ENCODE results near the gene WWC2.

The WWC2 gene

DNA sequence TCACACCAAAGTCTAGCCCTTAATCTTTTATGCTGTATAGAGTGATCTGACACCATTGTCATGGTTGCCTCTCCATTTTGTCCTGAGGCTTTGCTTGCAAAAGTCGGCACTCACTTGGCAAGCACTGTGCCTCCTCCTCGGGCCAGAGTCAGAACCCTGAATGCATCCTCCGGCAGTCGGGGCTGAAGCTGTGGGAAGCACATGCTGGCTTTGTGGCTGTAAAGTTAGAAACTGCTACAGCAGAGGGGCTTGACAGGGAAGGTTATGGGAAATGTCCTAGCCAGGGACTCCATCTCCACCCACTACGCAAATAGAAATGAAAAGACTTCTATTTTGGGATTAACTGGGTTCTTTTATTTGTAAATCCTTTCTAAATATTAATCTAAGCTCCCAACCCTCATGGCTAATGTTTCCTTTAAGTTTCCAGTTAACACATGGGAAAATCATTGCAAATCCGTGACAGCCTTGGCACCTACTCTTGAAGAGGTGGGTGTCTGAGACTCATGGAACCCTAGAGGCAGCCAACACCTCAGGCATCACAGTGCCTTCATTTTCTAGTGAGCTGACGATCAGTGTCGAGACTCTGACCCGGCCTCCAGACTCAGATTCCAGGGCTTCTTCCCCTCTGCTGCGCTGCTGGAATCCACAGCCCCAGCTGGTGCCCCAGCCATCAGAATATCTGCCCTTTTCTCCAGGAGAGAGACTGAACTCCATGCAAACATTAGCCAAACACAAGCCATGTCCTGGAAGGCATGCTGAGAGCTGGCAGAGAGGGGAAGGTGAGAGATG is 231.1 kb downstream of the WWC2 start:
- no peak for DNase-seq (ENCODE audit: low read depth in 2 of 2)

DNA sequence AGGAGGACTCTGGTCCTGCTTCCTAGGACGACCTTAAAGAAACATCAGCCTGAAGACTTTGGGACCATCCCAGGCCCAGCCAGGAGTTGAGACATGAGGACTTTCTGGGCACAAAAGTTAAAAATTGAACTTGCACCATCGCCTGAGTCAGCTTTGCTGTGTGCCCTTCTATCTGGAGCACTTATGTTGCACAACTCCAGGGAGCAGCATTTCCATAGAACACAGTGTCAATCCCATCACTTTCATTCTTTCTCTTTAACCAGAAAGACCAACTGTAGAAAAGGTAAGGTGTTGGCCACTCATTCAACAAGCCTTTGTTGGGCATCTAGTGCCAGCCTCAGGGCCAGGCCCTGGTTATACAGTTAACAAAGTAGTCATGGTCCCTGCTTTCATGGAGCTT is 231.8 kb downstream of the WWC2 start:
- DNase-seq (ENCODE audit: low read depth in 2 of 2), result no peak

DNA sequence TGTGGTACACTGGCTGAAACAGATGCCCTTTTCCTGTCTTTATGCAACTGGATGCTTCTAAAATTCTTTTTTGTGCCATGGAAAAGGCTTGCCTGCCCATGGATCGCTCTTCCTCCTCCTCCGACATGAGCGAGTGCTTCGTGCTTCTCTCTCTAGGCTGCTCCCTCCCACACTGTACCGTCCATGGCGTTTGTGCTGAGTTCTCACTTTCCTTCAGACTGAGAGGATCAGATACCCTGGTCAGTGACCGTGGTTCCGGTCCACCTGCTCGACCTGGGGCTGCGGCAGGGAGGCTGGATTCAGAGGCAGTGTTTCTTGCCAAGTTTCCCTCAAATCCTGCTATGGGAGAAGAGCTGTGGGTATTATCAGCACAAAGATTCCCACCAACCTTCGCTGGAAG is 233.4 kb downstream of the WWC2 start:
- no peak for DNase-seq (ENCODE audit: low read depth in 2 of 2)

DNA sequence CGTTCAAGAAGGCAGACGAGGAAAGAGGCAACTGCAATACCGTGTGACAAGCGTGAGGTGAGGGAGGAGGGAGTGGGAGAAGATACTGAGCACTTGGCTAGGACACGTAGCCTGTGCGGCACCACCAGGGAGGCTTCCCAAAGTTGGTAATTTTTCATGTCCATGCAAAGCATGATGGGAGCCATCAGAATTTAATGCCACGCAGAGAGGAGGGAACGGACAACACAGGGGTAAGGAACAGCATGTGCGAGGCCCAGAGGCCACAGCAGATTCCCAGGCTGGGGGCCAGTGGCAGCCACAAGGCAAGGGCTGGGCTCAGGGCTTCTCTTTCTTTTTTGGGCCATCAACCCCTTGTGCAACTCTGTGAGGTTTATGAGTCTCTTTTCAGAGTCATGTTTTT is 234.1 kb downstream of the WWC2 start:
- no peak for DNase-seq (ENCODE audit: low read depth in 2 of 2)

DNA sequence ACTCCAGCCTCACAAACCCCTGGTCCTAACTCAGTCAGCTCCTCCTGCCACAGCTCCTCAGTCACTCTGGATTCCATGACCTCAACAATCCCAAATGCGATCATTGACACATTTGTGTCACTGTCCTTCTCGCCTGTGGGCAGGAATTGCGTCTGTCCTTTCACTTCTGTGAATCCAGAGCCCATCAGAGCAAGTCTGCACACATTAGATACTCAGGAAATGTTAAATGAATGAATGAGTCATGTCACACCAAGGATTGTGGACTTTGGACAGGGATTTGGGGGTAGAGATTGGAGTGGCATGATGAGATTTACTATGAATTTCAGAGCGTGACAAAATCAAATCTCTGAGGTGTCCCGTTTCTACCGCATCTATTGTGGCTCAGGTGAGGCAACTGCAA is 234.9 kb downstream of the WWC2 start:
- DNase-seq (ENCODE audit: low read depth in 2 of 2), result no peak

DNA sequence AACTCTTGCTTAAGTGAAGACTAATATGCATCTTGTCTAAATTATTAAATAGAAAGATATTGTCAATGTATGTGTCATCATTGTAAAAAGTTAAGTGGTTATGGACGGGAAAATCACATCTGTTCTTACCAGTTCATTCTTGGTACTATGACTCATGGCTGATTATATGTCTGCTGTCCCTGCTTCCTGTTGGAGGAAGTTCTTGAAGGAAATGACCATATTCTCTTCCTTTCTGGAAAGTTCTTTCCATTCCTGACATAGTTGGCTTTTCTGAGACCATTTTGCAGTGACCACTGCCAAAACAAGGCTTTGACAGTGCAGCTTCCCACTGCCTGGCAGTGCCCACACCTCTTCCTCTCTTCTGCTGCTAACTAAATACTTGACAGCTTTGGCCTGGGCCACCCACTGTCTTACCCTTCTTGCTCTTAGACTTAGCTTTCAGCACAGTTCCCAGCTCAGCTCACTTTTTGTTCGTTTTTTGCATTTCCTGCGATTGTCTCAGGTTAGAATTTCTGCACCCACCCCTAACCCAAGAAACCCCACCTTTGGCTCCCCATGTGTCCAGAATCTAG is 236.4 kb downstream of the WWC2 start:
- no peak for DNase-seq (ENCODE audit: low read depth in 2 of 2)

DNA sequence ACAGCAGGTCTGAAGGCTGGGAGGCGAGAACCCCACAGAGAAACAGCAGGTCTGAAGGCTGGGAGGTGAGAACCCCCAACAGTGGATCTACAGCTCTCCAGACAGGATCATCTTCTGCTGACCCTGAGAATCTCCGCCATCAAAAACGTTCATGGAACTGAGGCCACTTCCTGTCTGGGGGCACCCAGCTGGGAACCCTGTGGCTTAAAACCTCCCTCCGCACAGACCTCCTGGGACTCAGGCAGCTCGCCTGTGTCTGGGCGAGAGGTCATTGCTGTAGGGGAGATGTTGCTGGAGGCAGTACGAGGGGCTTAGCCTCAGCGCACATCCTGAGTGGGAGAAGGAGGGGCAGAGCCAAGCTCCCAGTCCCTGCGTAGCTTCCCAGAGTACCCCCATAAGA is 238.3 kb downstream of the WWC2 start:
- no peak for DNase-seq (ENCODE audit: low read depth in 2 of 2)

DNA sequence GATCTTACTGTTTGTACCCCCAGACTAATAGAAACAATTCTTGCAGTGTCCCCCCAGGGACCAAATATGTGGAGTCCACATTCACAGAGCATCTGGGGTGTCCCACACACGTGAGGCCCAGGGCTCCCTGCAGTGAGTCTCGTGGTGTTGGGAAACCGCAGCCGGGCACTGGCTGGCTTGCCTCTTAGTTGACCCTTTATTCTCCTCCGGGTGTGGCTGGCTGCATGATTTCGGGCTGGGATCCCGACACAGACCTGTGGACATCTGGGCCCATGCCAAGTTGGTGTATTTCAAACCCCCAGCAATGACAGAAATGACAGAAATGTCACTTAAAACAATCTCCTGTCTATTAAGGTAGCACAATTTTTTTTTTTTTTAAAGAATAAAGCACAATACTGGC is 238.8 kb downstream of the WWC2 start:
- no peak for DNase-seq (ENCODE audit: low read depth in 2 of 2)

DNA sequence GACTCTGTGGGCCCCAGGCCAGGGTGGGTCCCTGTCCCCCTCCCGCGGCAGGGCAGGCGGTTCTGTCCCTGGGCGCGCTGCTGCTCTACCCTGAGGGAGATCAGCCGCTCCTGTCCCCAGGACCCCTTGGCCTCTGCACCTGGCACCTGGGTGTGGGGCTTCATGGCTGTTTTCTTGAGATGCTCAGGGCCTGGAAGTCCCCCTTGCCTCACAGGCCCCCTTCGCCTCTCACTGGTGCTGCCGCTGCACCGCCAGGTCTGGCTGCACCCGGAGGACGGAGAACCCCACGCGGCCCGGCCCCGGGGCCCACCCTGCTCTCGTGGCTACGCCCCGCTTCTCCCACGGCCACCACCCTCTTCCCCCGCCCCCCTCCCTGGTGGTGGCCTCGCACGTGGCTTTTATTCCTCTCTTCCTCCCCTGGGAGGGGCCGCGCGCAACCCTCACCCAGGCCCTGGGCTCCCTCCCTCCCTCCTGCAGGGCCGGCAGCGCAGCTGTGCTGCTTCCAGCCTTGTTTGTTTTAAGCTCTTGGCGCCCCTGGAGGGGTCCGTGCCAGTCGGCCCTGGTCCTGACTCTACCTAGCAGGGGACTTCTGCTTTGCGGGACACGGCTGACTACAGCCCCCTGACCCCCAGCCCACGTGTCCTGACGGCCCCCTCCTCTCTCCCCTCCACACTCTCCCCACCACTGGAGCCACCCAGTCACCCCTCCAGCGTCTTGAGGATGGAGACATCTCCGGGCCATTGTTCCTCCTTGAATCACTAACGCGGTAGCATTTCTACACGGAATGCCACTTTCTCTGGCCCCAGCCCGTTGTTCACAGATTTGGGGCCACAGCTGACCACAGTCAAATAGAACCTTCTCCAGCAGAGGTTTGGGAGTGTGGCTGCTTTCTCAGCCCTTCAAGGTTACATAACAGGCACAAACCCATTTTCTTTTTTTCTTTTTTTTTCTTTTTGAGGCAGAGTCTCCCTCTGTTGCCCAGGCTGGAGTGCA is 243.8 kb downstream of the WWC2 start:
- no peak for DNase-seq (ENCODE audit: low read depth in 2 of 2)

DNA sequence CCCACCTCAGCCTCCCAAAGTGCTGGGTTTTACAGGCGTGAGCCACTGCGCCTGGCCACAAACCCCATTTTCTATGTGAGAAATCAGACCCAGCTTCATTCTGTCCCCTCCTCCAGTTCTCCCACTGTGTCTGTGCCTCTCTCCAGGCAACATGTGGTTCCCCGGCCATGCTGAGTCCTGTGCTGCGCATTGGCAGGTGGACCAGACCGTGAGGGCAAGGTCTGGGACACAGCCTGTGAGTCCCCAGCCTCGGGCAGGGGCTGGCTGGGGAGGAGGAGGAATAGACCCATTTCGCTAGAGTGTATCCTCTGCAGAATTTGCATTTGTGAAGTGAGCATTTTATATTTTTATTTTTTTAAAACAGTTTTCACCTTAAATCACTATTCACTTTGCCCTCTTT is 244.7 kb downstream of the WWC2 start:
- no peak for DNase-seq (ENCODE audit: low read depth in 2 of 2)

DNA sequence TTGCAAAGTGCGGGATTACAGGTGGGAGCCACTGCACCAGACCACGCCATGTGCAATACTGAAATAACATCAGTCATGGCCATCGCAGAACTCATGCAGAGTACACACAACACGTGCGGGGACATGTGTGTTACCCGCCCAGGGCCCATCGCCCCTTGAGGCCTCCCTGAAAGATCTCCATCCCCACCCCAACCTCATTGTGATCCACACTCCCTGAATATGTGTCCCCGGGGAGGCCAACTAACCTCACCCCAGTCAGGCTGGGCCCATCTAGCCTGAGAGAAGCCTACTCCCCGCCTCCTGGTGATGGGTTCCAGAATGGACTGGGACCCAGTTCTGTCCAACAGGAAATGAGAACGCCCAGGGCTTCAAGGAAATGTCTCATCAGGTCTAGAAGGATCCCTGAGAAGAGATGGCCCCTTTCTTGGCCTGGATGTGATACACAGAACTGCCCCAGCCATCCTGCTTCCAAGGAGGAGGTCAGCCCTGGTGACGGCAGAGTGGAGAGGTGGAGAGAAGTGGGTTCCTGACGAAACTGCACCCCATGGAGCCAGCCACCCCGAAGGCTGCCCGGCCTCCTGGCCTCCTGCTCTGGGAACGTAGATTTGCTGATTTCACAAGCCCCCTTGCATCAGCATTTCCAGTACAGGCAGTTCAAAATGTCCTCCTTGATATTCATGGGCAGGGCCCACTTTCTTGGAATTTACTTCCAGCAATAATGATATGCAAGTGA is 245.6 kb downstream of the WWC2 start:
- DNase-seq (ENCODE audit: low read depth in 2 of 2), result no peak

DNA sequence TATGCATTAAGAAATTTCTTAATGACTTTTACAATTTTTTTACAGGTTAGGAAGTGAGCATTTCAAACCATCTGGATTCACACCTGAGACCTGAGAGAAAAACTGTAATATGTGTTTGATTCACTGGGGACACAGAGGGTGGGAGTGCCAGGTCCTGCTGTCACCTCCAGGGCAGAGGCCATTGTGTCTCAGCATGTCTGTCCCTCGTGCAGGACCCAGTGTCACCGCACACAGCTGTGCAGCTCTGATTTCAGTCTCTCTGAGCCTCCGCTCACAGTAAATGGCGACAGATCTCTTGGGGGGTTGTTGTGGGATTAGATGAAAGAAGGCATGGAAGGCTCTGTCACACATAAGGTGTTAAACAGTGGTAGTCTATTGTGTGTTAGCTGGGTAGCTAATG is 246.2 kb downstream of the WWC2 start:
- DNase-seq (ENCODE audit: low read depth in 2 of 2), result no peak

DNA sequence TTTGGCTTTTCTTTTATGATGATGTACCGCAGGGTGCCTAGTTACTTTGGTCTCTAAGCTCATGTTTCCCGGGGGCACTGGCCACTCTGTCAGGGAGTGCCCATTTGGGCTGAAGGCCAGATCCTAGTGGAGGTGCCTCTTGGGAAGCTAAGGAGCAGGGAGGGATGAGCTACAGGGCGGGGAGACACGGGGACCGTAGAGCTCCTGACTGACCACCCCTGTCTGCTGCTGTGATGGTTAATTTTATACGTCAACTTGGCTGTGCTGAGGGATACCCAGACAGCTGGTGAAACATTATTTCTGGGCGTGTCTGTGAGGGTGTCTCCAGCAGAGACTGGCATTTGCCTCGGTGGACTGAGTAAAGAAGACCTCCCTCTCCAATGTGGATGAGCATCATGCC is 248.1 kb downstream of the WWC2 start:
- no peak for DNase-seq (ENCODE audit: low read depth in 2 of 2)

DNA sequence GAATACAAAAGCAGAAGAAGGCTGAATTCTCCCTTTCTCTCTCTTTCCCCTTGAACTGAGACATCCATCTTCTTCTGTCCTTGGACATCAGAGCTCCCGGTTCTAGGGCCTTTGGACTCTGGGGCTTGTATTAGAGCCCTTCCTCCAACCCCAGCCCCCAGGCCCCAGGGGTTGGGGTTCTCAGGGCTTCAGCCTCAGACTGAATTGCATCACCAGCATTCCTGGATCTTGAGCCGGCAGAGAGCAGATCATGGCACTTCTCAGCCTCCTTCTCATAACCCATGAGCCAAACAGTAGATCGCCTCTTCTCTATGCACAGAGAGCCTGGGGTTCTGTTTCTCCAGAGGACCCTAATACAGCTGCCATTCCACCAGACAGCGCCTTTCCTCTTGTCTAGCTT is 248.5 kb downstream of the WWC2 start:
- no peak for DNase-seq (ENCODE audit: low read depth in 2 of 2)

DNA sequence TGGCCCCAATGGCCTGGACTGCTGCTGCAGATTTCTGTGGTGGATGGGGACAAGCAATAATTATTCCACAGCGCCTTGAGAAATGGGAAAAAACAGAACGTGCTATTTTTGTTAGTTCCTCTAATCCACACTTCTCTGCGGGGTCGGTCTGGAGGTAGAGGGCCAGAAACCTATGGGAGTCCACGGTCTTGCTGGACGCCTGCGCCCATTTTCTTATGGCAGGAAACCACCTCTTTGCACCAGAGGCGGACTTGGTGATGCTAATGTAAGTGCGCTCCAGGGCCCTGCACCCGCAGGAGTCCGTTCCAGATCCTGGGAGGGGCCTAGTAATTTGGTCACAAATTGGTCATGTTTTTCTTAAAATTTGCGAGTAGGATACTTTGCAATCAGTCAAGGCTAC is 249.1 kb downstream of the WWC2 start:
- no peak for DNase-seq (ENCODE audit: low read depth in 2 of 2)

DNA sequence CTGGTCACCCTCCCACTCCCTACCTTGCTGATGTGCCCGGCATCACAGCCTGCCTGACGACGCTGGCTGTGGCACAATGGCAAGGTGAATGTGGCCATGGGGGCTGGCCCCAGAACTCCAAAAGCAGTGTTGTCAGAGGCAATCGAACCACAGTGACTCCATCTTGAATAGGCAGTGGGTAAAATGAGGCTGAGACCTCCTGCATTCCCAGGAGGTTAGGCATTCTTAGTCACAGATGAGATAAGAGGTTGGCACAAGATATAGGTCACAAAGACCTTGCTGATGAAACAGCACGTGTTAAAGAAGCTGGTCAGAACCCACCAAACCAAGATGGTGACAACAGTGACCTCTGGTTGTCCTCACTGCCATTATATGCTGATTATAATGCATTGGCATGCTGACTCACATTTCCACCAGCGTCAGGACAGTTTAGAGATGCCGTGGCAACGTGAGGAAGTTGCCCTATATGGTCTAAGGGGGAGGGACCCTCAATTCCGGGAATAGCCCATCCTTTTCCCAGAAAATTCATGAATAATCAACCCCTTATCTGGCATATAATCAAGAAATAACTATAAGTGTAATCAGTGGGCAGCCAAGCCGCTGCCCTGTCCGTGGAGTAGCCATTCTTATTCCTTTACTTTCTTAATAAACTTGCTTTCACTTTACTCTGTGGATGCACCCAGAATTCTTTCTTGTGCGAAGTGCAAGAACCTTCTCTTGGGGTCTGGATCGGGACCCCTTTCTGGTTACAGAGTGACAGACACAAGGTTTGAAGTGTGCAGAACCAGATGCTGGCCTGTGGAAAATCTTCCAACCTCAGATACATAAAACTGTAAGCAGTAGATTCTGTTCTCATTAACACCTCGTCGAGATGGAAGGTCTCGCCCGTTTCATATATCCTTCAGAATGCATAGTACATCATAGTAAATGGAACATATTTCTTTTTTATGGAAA is 249.9 kb downstream of the WWC2 start:
- DNase-seq (ENCODE audit: low read depth in 2 of 2), result no peak

DNA sequence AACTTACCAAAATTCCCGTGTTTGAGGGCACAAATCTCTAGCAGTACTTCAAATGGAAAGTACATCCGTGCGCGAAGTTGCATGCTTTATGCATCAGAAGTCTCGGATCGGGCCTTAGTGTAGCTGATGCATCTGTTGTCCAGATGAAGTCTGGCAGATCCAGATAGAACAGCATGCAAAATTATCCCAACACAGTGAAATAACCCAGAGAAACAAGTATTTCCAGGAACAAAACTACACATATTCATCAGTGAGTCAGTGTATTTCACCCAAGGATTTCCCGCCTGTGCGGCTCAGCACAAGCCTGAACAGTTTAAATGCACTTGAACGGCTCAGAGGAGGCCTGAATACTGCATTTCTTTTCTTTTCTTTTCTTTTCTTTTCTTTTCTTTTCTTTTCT is 250.6 kb downstream of the WWC2 start:
- no peak for DNase-seq (ENCODE audit: low read depth in 2 of 2)

DNA sequence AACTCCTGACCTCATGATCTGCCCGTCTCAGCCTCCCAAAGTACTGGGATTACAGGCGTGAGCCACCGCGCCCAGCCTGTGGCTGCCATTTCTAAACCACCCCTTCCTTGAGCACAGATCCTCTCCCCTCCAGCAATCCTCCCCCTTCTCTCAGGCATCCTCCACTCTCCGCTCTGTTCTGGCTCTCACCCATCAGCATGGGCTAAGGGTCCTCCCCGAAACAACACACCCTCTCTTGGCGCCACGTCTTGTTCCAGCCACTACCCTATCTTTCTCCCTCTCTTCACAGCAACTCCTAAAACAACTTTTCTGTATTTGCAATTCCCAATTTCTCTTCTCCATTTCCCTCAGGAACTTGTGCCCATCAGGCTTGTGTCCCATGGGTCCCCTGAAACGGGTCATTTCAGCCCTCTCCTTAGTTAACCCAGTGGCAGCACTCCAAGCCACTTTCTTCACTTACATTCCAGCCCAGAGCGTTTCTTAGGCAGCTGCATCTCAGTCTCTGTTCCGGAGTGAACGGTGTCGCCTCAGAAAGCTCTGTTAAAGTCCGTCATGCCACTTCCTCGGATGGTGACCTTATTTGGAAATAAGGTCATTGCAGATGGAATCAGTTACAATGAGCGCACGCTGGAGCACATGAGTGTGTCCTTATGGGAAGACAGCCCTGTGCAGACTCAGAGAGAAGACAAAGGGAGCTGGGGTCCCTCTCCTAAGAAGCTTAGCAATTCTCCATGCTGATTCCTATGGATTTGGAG is 251.4 kb downstream of the WWC2 start:
- DNase-seq (ENCODE audit: low read depth in 2 of 2), result no peak

DNA sequence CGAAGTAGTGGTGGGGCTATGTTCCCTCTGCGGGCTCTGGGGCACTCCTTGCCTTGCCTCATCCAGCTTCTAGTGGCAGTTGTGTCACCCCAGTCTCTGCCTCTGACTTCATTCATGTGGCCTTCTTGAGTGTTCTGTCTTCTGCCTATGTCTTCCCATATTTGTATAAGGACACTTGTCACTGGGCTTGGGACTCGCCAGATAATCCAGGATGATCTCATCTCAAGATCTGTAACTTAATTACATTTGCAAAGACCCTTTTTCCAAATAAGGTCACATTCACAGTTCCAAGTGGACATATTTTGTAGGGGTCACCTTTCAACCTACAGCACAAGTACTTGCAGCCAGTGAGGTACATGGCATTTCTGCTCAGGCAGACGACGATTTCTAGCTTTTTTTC is 253.5 kb downstream of the WWC2 start:
- no peak for DNase-seq (ENCODE audit: low read depth in 2 of 2)

DNA sequence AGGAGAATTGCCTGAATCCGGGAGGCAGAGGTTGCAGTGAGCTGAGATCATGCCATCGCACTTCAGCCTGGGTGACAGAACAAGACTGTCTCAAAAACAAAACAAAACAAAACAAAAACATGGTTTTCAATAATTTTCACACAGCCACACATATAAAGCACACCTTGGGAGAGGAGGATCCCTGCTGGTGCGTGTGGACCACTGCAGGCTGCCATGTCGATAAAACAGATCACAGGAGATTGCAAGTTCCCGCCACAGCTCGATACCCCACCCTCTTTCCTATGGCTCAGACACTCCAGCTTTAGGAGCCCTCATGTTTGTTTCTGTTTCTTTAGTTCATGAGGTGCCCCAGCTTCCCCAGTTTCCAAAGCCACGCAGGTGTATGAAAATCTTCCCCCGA is 254.5 kb downstream of the WWC2 start:
- DNase-seq (ENCODE audit: low read depth in 2 of 2), result no peak
